ENCODE measurements around the gene NISCH. TPM values are rescaled to one million over a fixed set of nuclear protein-coding genes. Genes with fewer than 3 reads are reported as not detected.

Gene NISCH
- total and polyA plus RNA-seq, 7 donors = 14.3 to 33.4 (median 23.6) TPM

GRCh38 chr3:52451237-52452083 is 3.9 kb upstream of the NISCH start:
- no peak for TF ChIP-seq CTCF (IDR thresholded peaks at IDR 0.05)
- intact Hi-C loops (cut with DNase I) = no loop called here
- no peak for ATAC-seq
- Histone ChIP-seq H3K27me3 (ENCODE audit: insufficient read depth in 3 of 3, low read length in 2 of 3) (no peaks in the 10 kb centered on the region), H3K4me1 (peaks cover 37% of the 10 kb centered on the region), H3K9me3 (no peaks in the 10 kb centered on the region), H3K4me3 (peak overlapping the region; percentile 73), H3K27ac (peak overlapping the region; percentile 90), H3K36me3 (ENCODE audit: insufficient read depth in 1 of 2, low read depth in 1 of 2) (no peaks in the 10 kb centered on the region)
- DNase-seq = no peak
- WGBS, 3 donors = 60 to 70% (median 64%) methylated on average over 24 of the region's 24 CpGs

- peak overlapping the region; percentile 90 for H3K27ac ChIP-seq
- no peaks in the 10 kb centered on the region for H3K9me3 ChIP-seq
- intact Hi-C loops (cut with DNase I) = no loop called here
- DNase-seq (no peak), ATAC-seq (no peak)
- no peak for TF ChIP-seq CTCF (IDR thresholded peaks at IDR 0.05)
- WGBS, 3 donors = 54 to 71% (median 63%) methylated on average over 6 of the region's 6 CpGs
- H3K27me3 ChIP-seq (ENCODE audit: insufficient read depth in 3 of 3, low read length in 2 of 3) = no peaks in the 10 kb centered on the region
- no peaks in the 10 kb centered on the region for H3K36me3 ChIP-seq (ENCODE audit: insufficient read depth in 1 of 2, low read depth in 1 of 2)
- peak overlapping the region; percentile 73 for H3K4me3 ChIP-seq
- peaks cover 37% of the 10 kb centered on the region for H3K4me1 ChIP-seq
These were observed 3.3 kb upstream of the NISCH start for GRCh38 chr3:52452126-52452525.

- ATAC-seq = peak; percentile 58 to 70 (median 63)
- peaks cover 0 to 4% of the 10 kb centered on the region in 2 donors for H3K36me3 ChIP-seq (ENCODE audit: insufficient read depth in 1 of 2, low read depth in 1 of 2)
- peak; percentile 75 to 90 for DNase-seq
- peak overlapping the region; percentile 90 for H3K27ac ChIP-seq
- 32 to 51% (median 39%) methylated on average over 11 of the region's 11 CpGs for WGBS, 3 donors
- TF ChIP-seq CTCF (IDR thresholded peaks at IDR 0.05) = no peak
- H3K9me3 ChIP-seq = no peaks in the 10 kb centered on the region
- H3K4me3 ChIP-seq = peak overlapping the region; percentile 73
- H3K27me3 ChIP-seq (ENCODE audit: insufficient read depth in 3 of 3, low read length in 2 of 3) = no peaks in the 10 kb centered on the region
- H3K4me1 ChIP-seq = peaks cover 40% of the 10 kb centered on the region
- intact Hi-C loops (cut with DNase I) = no loop called here
These were observed 2.7 kb upstream of the NISCH start for GRCh38 chr3:52452570-52453221.

GRCh38 chr3:52453496-52454249 is 1.7 kb upstream of the NISCH start, which contains the start of gene TNNC1:
TSS of gene TNNC1 (minus strand) at chr3:52454041. CDS start at chr3:52454015, 26 bp downstream.
- H3K27me3 ChIP-seq (ENCODE audit: insufficient read depth in 3 of 3, low read length in 2 of 3) = no peaks in the 10 kb centered on the region
- intact Hi-C loops (cut with DNase I) = no loop called here
- ATAC-seq (peak; percentile 38 to 59 (median 50)), DNase-seq (peak; percentile 59 to 86)
- H3K27ac ChIP-seq = peak within 1 kb of the TSS; percentile 90
- TF ChIP-seq CTCF (IDR thresholded peaks at IDR 0.05) = no peak
- H3K36me3 ChIP-seq (ENCODE audit: insufficient read depth in 1 of 2, low read depth in 1 of 2) = peaks cover 5 to 14% of the 10 kb centered on the region in 2 donors
- H3K4me3 ChIP-seq = peak within 1 kb of the TSS; percentile 73
- WGBS, 3 donors = 39 to 47% (median 44%) methylated on average over 16 of the region's 16 CpGs
- H3K9me3 ChIP-seq = no peaks in the 10 kb centered on the region
- H3K4me1 ChIP-seq = peaks cover 40% of the 10 kb centered on the region
